ENCODE measurements around the gene ZFAND3. TPM values are rescaled to one million over a fixed set of nuclear protein-coding genes. Genes with fewer than 3 reads are reported as not detected.

Gene ZFAND3
- total RNA-seq, 3 donors from 2014 or later = 34.1 to 53.0 (median 36.0) TPM

DNA sequence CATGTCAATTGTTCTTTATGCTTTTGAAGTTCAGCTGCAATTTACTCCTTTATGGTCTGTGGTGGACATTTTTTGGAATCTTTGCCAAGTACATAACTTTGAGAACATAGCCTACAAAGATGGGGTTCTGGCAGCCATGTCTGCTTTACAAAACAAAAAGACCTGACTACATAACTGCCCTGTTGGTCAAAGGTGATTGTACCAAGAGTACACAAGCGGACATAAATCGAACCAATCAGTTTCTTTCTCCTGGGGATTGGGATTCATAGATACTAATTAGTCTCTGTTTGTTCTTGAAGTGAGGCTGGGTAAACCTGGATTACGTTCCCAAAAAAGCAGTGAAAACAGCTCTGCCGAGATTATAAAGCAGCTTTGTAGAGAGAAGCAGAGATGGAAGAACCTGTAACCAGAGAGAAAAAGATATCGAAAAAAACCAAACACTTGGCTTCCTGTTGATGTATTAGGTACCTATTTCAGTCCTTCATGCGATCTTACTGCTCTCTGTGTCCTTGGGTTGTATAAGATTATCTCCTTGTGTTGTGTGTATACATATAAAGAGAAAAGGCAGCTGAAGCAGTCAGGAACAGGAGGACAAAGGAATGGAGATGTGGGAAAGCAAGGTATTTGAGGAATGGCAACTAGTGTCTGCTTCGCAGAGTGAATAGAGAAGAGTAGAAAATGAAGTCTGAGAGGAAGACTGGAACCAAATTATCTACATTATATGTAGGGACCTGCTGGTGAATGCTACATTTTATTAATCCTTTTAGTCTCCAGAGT lies 2.7 kb upstream of the ZFAND3 start:
- no peaks in the 10 kb centered on the region for H3K36me3 ChIP-seq

DNA sequence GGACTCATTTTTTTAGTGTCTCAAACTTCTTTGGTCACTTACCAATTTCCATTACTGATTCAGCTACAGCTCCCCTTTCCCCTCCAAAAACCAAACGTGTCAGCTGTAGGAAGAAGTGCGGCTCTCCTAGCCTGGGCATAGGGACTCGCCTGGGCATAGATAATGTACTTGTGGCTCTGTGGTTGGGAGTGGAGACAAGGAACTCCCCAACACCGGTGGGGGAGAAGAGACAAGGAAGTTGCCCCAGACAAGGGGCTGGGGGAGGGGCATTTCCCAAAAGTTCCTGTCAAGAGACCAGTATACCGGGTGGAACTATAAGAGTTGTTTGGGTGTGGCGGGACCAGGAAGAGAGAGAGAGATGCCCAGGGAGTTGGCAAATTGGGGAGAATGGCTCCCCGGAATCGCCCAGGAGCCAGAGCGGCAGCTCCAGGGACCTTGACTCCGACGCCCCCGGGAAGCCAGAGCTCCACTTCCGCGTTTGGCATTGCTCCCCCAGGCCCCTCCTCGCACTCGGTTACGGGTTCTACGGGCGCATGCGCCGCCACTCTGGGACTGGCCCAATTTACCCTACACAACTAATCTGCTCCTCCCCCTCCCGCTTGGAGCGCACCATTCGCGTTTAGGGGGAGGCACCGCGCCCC lies 871 bp upstream of the ZFAND3 start:
- H3K9me3 ChIP-seq = no peaks in the 10 kb centered on the region
- H3K4me3 ChIP-seq = peak overlapping the region; percentile 91 to 96 (median 92)
- peak overlapping the region; percentile 97 to 100 for H3K27ac ChIP-seq
- peaks cover 0 to 15% of the 10 kb centered on the region in 2 donors for H3K4me1 ChIP-seq
- TF ChIP-seq, protein P1, sequence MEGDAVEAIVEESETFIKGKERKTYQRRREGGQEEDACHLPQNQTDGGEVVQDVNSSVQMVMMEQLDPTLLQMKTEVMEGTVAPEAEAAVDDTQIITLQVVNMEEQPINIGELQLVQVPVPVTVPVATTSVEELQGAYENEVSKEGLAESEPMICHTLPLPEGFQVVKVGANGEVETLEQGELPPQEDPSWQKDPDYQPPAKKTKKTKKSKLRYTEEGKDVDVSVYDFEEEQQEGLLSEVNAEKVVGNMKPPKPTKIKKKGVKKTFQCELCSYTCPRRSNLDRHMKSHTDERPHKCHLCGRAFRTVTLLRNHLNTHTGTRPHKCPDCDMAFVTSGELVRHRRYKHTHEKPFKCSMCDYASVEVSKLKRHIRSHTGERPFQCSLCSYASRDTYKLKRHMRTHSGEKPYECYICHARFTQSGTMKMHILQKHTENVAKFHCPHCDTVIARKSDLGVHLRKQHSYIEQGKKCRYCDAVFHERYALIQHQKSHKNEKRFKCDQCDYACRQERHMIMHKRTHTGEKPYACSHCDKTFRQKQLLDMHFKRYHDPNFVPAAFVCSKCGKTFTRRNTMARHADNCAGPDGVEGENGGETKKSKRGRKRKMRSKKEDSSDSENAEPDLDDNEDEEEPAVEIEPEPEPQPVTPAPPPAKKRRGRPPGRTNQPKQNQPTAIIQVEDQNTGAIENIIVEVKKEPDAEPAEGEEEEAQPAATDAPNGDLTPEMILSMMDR (IDR thresholded peaks at IDR 0.05) = no peak
- TF ChIP-seq POLR2AphosphoS5 (IDR thresholded peaks at IDR 0.05) = peak in 1 of 3 donors; percentile 39
- TF ChIP-seq POLR2A (IDR thresholded peaks at IDR 0.05) = peak; percentile 90
- DNase-seq (ENCODE audit: low spot score in 2 of 2) = peak; percentile 92 to 93
- no peaks in the 10 kb centered on the region for H3K27me3 ChIP-seq
- intact Hi-C loops (cut with DNase I; ENCODE audit: low total_unique reads) = no loop called here
- H3K36me3 ChIP-seq = no peaks in the 10 kb centered on the region

More for the DNA sequence above, 2.7 kb upstream of the ZFAND3 start:
- no peak for DNase-seq (ENCODE audit: low spot score in 2 of 2)
- no peak for TF ChIP-seq POLR2AphosphoS5 (IDR thresholded peaks at IDR 0.05)
- TF ChIP-seq, protein P1 (IDR thresholded peaks at IDR 0.05) = no peak
- TF ChIP-seq POLR2A (IDR thresholded peaks at IDR 0.05) = no peak
- no peak overlapping the region for H3K4me3 ChIP-seq
- H3K27me3 ChIP-seq = no peaks in the 10 kb centered on the region
- H3K4me1 ChIP-seq = peaks cover 0 to 7% of the 10 kb centered on the region in 2 donors
- intact Hi-C loops (cut with DNase I; ENCODE audit: low total_unique reads) = no loop called here
- no peaks in the 10 kb centered on the region for H3K9me3 ChIP-seq
- H3K27ac ChIP-seq = no peak overlapping the region

DNA sequence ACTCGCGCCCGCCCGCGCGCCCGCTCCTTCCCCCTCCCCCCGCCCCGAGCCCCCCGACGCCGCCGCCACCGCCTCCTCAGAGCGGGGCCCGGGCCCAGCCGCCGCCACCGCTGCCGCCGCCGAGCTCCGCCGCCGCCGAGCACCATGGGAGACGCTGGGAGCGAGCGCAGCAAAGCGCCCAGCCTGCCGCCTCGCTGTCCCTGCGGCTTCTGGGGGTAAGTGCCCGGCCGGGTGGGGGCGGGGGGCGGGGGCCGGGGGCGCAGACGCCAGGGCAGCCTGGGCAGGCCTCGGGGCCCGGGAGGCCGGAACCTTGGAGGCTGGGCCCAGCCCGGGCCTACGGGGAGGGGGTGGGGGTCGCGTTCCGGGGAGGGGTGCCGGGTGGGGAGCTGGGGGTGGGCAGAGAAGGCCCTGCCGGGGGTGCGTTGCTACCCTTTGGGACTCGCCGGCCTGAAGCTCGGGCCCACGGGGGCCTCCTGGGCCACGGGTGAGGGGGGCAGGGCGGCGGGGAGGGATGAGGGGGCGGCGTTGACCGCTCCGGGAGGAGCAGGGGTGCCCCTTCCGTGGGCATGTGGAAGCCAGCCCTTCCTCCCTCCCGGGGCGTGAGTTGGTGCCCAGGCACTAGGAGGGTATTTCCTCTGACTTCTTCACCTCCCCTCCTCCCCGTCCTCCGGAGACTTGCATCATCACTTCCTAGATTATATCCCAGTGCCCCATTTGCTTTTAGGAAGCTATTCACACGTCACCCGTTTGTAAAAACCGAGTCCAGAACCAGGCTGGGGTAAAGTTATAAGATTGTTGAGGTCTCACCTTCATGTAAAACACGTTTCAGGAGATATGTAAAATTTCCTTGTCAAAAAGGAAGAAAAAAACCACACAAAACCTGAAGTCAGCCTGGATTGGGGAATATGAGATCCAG lies 533 bp downstream of the ZFAND3 start:
- DNase-seq (ENCODE audit: low spot score in 2 of 2) = peak in 1 of 2 donors; percentile 47
- Histone ChIP-seq H3K4me1 (peaks cover 0 to 15% of the 10 kb centered on the region in 2 donors), H3K27ac (peak overlapping the region; percentile 97 to 100), H3K4me3 (peak overlapping the region; percentile 91 to 96 (median 92)), H3K9me3 (no peaks in the 10 kb centered on the region), H3K27me3 (no peaks in the 10 kb centered on the region), H3K36me3 (no peaks in the 10 kb centered on the region)
- peak in 2 of 3 donors; percentile 35 to 57 for TF ChIP-seq POLR2AphosphoS5 (IDR thresholded peaks at IDR 0.05)
- TF ChIP-seq, protein P1 (IDR thresholded peaks at IDR 0.05) = no peak
- intact Hi-C loops (cut with DNase I; ENCODE audit: low total_unique reads) = no loop called here

DNA sequence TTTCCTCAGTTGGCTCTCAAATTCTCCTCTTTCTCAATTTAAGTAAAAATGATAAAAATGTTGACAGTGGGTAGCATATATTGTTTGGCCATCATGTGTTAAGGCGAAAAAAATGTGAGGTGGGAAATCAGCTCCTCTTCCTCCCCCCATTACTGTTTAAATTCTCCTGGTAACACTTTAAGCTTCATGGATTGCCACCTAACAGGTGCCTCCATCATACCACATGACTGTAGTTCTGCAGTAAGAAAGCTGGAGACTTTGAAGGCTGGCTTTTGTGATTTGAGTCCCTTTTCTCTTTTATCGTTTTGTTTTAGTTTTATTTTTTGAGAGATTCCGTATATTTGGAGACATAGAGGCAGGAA lies 1.2 kb downstream of the ZFAND3 start:
- H3K4me1 ChIP-seq = peaks cover 0 to 15% of the 10 kb centered on the region in 2 donors
- intact Hi-C loops (cut with DNase I; ENCODE audit: low total_unique reads) = no loop called here
- TF ChIP-seq POLR2AphosphoS5 (IDR thresholded peaks at IDR 0.05) = no peak

DNA sequence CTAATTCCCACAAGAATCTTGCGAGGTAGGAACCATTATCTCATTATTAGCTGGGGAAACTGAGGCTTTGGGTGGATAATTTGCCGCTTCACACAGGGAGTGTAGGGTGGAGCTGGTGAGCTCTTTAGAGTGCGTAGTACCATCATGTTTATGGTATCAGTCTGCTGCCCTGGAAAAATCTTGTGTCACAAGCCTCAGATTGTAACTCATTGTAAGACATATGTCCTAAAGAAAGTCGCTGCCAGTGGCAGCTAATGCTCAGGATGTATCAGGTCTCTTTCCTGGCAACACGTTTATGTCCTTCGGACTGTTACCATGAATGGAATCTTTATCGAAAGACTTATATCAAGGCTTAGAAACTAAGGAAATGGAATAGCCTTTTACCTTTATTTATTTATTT lies 1.9 kb downstream of the ZFAND3 start:
- no peaks in the 10 kb centered on the region for H3K27me3 ChIP-seq
- no peaks in the 10 kb centered on the region for H3K9me3 ChIP-seq
- peaks cover 0 to 15% of the 10 kb centered on the region in 2 donors for H3K4me1 ChIP-seq
- DNase-seq (ENCODE audit: low spot score in 2 of 2) = no peak
- H3K36me3 ChIP-seq = no peaks in the 10 kb centered on the region
- intact Hi-C loops (cut with DNase I; ENCODE audit: low total_unique reads) = no loop called here
- TF ChIP-seq, protein P1 (IDR thresholded peaks at IDR 0.05) = no peak
- TF ChIP-seq POLR2A (IDR thresholded peaks at IDR 0.05) (no peak), POLR2AphosphoS5 (IDR thresholded peaks at IDR 0.05) (no peak)
- no peak overlapping the region for H3K27ac ChIP-seq
- peak overlapping the region in 1 of 3 donors; percentile 92 for H3K4me3 ChIP-seq

More for the DNA sequence above, 1.2 kb downstream of the ZFAND3 start:
- Histone ChIP-seq H3K4me3 (peak overlapping the region; percentile 91 to 96 (median 92)), H3K36me3 (no peaks in the 10 kb centered on the region), H3K27me3 (no peaks in the 10 kb centered on the region), H3K27ac (peak overlapping the region; percentile 97 to 100), H3K9me3 (no peaks in the 10 kb centered on the region)
- DNase-seq (ENCODE audit: low spot score in 2 of 2) = no peak
